GM12872 (cell line): ENCODE data around the gene TFDP1.

Experiments used
- CTCF ChIP-seq: IDR thresholded peaks from 3 replicates; pipeline ENCODE4 v1.5.1; 2011; ENCODE audit warnings: low read depth, mild to moderate bottlenecking, low read length, moderate library complexity; ENCODE audit not compliant: insufficient read depth

TFDP1 gene

GRCh38 chr13:113589251-113589960 is 4.9 kb downstream of the TFDP1 start:
- no peak for TF ChIP-seq CTCF

- no peak for TF ChIP-seq CTCF
These were observed 5.4 kb downstream of the TFDP1 start for GRCh38 chr13:113589961-113590339.

GRCh38 chr13:113591750-113592149 is 7.2 kb downstream of the TFDP1 start:
- TF ChIP-seq CTCF: no peak

- no peak for TF ChIP-seq CTCF
These were observed 8.0 kb downstream of the TFDP1 start for GRCh38 chr13:113592571-113592970.

GRCh38 chr13:113595131-113595530 is 10.6 kb downstream of the TFDP1 start:
- TF ChIP-seq CTCF: no peak

- TF ChIP-seq CTCF: no peak
These were observed 12.0 kb downstream of the TFDP1 start for GRCh38 chr13:113596321-113597200.

GRCh38 chr13:113597391-113598080 is 13.0 kb downstream of the TFDP1 start:
- TF ChIP-seq CTCF: no peak
